Measurements from ENCODE around the gene ATG16L1.

ATG16L1 gene

DNA sequence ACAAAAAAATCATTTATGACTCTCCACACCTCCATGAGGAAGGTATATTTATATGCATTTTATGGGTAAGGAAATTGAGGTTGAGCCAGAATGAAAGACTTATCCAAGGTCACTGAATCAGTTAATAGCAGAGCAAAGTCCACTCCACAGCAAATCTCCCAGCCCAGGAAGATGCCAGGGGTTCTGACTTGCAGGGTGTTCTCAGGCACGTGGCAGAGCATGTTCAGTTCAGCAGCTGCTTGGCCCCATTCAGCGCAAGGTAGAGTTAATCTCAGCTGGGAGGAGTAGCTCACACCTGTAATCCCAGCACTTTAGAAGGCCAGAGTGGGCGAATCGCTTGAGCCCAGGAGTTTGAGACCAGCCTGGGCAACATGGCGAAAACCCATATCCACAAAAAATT lies 85.1 kb downstream of the ATG16L1 start:
- no peak for DNase-seq

DNA sequence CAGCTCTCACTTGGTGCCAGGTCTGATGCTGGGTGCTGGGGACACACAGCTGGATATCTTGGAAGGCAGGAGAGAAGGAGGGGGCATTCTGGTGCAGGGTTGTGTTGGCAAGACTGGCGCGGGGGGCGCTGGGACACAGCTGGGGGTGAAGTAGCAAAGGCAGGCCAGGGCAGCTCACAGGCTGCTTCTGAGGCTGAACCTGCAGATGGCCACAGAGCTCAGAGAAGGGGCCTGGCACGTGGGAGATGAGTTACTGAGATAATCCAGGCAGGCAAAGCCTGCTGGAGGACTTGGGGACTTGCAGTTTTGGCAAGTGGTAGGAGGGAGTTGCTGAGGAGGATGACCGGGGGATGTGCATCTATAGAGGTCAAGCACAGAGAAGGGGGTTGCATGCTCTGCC lies 86.6 kb downstream of the ATG16L1 start:
- no peak for DNase-seq

DNA sequence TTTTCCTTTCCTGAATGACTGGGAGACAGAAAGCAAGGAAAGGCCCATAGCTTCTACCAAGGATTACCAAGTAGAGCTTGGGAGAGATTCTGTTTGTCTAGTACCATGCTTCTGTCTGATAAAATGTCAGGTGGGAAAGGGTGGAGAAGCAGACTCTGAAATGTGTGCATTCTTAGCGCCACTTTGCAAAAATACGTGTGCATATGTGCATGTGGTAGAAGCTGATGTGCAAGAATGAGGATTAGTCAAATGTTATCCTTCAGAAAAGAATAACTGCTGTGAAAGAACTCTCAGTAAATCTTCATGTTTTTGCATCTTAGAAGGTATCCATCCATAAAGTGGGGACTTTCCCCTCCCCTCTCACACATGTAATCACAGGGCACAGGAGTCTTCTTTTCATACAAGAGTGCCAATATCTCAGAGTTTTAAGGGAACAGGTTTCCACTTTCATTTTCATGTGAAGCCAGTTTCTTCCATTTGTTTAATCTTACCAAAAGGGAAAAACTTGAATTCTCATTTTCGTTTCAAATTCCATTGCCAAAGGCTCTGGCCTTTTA lies 87.4 kb downstream of the ATG16L1 start:
- no peak for DNase-seq

DNA sequence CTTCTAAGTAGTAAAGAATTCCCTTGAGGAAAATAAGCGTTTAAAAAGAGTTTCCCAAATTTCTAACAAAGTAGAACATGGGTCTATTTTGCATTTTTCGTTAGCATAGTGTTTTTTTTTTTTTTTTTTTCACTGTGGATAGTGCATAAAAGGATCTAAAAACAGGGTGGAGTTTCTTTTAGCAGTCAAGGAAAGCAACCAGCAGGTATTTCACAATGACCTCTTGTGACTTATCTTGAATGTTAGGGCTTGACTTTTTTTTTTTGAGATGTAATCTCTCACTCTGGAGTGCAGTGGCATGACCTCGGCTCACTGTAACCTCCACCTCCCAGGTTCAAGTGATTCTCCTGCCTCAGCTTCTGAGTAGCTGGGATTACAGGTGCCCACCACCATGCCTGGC lies 88.0 kb downstream of the ATG16L1 start:
- DNase-seq = no peak

DNA sequence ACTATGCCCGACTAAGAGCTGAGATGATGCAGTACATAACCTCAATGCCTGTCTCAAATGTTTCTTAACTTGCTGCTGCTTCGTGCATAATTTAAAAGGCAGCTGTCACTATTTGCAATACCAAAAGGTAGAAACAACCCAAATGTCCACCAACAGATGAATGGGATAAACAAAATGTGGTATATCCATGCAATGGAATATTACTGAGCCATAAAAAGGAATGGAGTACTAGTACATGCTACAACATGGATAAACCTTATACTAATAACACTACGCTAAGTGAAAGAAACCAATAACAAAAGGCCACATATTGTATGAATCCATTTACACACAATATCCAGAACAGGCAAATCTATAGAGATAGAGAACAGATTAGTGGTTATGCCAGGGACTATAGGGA lies 89.8 kb downstream of the ATG16L1 start:
- no peak for DNase-seq

DNA sequence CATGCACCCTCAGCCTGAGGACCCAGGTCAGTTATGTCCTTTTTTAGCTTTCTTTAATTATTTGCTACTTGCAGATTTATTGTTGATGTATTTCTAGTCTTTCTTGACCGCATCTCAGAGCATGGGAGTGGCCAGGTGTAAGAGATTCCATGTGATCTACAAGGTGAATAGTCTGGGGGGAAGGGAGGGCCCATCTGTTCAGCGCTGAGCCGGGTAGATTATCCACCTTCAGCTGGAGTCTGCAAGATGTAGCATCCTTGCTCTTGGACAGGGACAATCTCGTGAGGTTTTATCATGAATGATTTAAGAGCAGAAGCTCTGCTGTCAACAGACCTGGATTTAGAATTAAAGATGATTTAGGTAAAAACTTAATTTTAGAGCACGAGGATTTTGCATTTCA lies 90.8 kb downstream of the ATG16L1 start:
- DNase-seq = no peak

DNA sequence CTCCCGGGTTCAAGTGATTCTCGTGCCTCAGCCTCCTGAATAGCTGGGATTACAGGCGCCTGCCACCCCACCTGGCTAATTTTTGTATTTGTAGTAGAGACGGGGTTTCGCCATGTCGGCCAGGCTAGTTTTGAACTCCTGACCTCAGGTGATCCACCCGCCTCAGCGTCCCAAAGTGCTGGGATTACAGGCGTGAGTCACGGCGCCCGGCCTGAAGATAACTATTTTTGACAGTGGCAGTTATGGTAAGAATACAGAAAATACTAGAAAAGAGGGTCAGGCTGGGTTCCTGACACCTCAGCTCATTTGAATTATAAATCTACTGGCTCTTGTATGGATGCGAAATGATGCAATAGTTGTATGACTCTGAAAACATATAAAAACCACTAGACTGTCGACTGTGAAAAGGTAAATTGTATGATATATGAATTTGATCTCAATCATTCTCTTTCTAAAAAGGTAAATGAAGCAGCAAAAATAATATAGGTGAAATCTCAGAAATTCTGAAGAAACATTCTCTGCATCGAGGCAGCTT lies 91.8 kb downstream of the ATG16L1 start:
- no peak for DNase-seq

All from activated CD4-positive, CD25-positive, alpha-beta regulatory T cell treated with anti-CD3 and anti-CD28 coated beads, Interleukin-2, amount 50 U/mL, for 72 hours (primary cell).